ENCODE measurements around the gene BTF3L4.

GRCh38 chr1:52057876-52058415 lies 1.9 kb downstream of the BTF3L4 start:
- TF ChIP-seq CTCF (IDR thresholded peaks at IDR 0.05; ENCODE audit: low read length) (no peak), EZH2 (IDR thresholded peaks at IDR 0.05; ENCODE audit: borderline replicate concordance, low read length) (no peak)
